SK-N-SH treated with all-trans-retinoic acid at 6 μM for 48 hours (cell line): ENCODE measurements around the gene RBM28.

Source experiments
- ATAC-seq: fragments of 200-7000 bp; cut with Tn5 transposase; 3 replicates; pipeline ENCODE4 v1.9.1; 2020; ENCODE audit warnings: mild to moderate bottlenecking, moderate library complexity
- ARNTL ChIP-seq: fragments of 450-650 bp; formaldehyde crosslinking; IDR thresholded peaks from 2 replicates; pipeline ENCODE4 v1.5.0; 2020; ENCODE audit warnings: low read depth, mild to moderate bottlenecking, moderate library complexity, borderline replicate concordance
- BACH2 ChIP-seq: fragments of 250-450 bp; sonication (Bioruptor Pico); IDR thresholded peaks from 2 replicates; pipeline ENCODE4 v1.9.0; 2021; ENCODE audit warnings: mild to moderate bottlenecking, borderline replicate concordance
- CSDC2 ChIP-seq: fragments of 250-450 bp; sonication (Bioruptor Pico); IDR thresholded peaks from 2 replicates; pipeline ENCODE4 v1.5.0; 2020; ENCODE audit warnings: mild to moderate bottlenecking, moderate library complexity
- ESRRG ChIP-seq: fragments of 250-450 bp; sonication (Bioruptor Pico); IDR thresholded peaks from 2 replicates; pipeline ENCODE4 v1.6.1; 2021; ENCODE audit warnings: mild to moderate bottlenecking
- GLIS3 ChIP-seq: fragments of 250-450 bp; sonication (Bioruptor Pico); IDR thresholded peaks from 2 replicates; pipeline ENCODE4 v1.5.0; 2020; ENCODE audit warnings: mild to moderate bottlenecking, moderate library complexity
- ISL1 ChIP-seq: fragments of 250-450 bp; sonication (Bioruptor Pico); IDR thresholded peaks from 2 replicates; pipeline ENCODE4 v2.1.2; 2022; ENCODE audit warnings: mild to moderate bottlenecking, moderate library complexity
- OSR1 ChIP-seq: fragments of 250-450 bp; sonication (Bioruptor Pico); IDR thresholded peaks from 2 replicates; pipeline ENCODE4 v1.8.0; 2022; ENCODE audit warnings: moderate library complexity, mild to moderate bottlenecking, inconsistent platforms
- PPARA ChIP-seq: fragments of 250-450 bp; sonication (Bioruptor Pico); IDR thresholded peaks from 2 replicates; pipeline ENCODE4 v1.5.0; 2020; ENCODE audit warnings: mild to moderate bottlenecking, borderline replicate concordance
- RARB ChIP-seq: fragments of 250-450 bp; sonication (Bioruptor Pico); IDR thresholded peaks from 2 replicates; pipeline ENCODE4 v1.8.0; 2021; ENCODE audit warnings: mild to moderate bottlenecking, moderate library complexity
- SNAI2 ChIP-seq: fragments of 250-450 bp; sonication (Bioruptor Pico); IDR thresholded peaks from 2 replicates; pipeline ENCODE4 v1.5.0; 2020; ENCODE audit warnings: mild to moderate bottlenecking, moderate library complexity
- TCF4 ChIP-seq: fragments of 250-450 bp; sonication (Bioruptor Pico); IDR thresholded peaks from 2 replicates; pipeline ENCODE4 v1.8.0; 2021; ENCODE audit warnings: mild to moderate bottlenecking, moderate library complexity, borderline replicate concordance
- TOX ChIP-seq: fragments of 250-450 bp; sonication (Bioruptor Pico); IDR thresholded peaks from 2 replicates; pipeline ENCODE4 v1.8.0; 2021; ENCODE audit warnings: mild to moderate bottlenecking, moderate library complexity, borderline replicate concordance
- ZC3H10 ChIP-seq: fragments of 250-450 bp; sonication (Bioruptor Pico); IDR thresholded peaks from 2 replicates; pipeline ENCODE4 v1.5.1; 2021; ENCODE audit warnings: mild to moderate bottlenecking, moderate library complexity
- ZFP3 ChIP-seq: fragments of 250-450 bp; sonication (Bioruptor Pico); IDR thresholded peaks from 2 replicates; pipeline ENCODE4 v1.5.0; 2020; ENCODE audit warnings: mild to moderate bottlenecking, moderate library complexity
- ZFP30 ChIP-seq: fragments of 450-650 bp; formaldehyde crosslinking; IDR thresholded peaks from 2 replicates; pipeline ENCODE4 v1.5.0; 2022; ENCODE audit warnings: mild to moderate bottlenecking, moderate library complexity
- ZNF565 ChIP-seq: fragments of 450-650 bp; formaldehyde crosslinking; conservative IDR thresholded peaks from 2 replicates; pipeline ENCODE4 v1.5.0; 2020; ENCODE audit warnings: low read depth, mild to moderate bottlenecking, moderate library complexity
- ZNF70 ChIP-seq: fragments of 450-650 bp; formaldehyde crosslinking; IDR thresholded peaks from 2 replicates; pipeline ENCODE4 v1.5.0; 2020; ENCODE audit warnings: mild to moderate bottlenecking, moderate library complexity
- ZNF8 ChIP-seq: fragments of 450-650 bp; formaldehyde crosslinking; IDR thresholded peaks from 2 replicates; pipeline ENCODE4 v1.5.0; 2020; ENCODE audit warnings: mild to moderate bottlenecking, moderate library complexity
- TF ChIP-seq, protein P1 (sequence below): fragments of 250-450 bp; sonication (Bioruptor Pico); IDR thresholded peaks from 2 replicates; pipeline ENCODE4 v1.5.1; 2021; ENCODE audit warnings: mild to moderate bottlenecking, moderate library complexity
- TF ChIP-seq, protein P2 (sequence below): fragments of 250-450 bp; sonication (Bioruptor Pico); IDR thresholded peaks from 2 replicates; pipeline ENCODE4 v1.8.0; 2020; ENCODE audit warnings: mild to moderate bottlenecking, moderate library complexity, borderline replicate concordance
- TF ChIP-seq, protein P3 (sequence below): fragments of 250-450 bp; sonication (Bioruptor Pico); IDR thresholded peaks from 2 replicates; pipeline ENCODE4 v1.8.0; 2021; ENCODE audit warnings: low read depth, mild to moderate bottlenecking, moderate library complexity, borderline replicate concordance
- TF ChIP-seq, protein P4 (sequence below): fragments of 250-450 bp; sonication (Bioruptor Pico); IDR thresholded peaks from 2 replicates; pipeline ENCODE4 v1.5.0; 2020; ENCODE audit warnings: mild to moderate bottlenecking, moderate library complexity
- TF ChIP-seq, protein P5 (sequence below): fragments of 250-450 bp; sonication (Bioruptor Pico); IDR thresholded peaks from 2 replicates; pipeline ENCODE4 v1.5.1; 2020; ENCODE audit warnings: low read depth, mild to moderate bottlenecking, moderate library complexity

Gene RBM28

DNA sequence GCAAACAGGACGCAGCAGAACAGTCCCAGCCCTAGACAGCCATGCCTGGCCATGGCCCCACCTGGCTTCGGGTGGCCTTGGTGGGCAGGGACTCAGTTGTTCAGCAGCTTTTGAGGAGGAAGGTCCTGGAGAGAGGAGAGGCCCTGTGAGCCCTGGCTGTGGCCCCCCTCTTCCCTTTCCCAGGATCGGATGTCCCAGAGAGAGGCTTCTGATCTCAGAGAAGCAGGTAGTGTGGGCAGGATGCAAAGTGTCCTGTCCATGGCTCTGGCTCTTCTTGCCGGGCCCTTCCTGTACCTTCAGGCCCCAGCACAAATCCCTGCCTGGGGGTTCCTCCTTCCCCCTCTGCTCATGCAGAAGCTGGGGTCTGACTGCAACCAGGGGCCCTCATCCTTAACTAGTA is 16.2 kb upstream of the RBM28 start:
- TF ChIP-seq, protein P1, sequence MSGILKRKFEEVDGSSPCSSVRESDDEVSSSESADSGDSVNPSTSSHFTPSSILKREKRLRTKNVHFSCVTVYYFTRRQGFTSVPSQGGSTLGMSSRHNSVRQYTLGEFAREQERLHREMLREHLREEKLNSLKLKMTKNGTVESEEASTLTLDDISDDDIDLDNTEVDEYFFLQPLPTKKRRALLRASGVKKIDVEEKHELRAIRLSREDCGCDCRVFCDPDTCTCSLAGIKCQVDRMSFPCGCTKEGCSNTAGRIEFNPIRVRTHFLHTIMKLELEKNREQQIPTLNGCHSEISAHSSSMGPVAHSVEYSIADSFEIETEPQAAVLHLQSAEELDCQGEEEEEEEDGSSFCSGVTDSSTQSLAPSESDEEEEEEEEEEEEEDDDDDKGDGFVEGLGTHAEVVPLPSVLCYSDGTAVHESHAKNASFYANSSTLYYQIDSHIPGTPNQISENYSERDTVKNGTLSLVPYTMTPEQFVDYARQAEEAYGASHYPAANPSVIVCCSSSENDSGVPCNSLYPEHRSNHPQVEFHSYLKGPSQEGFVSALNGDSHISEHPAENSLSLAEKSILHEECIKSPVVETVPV (CRISPR knock-in tag) = no peak
- TF ChIP-seq, protein P2, sequence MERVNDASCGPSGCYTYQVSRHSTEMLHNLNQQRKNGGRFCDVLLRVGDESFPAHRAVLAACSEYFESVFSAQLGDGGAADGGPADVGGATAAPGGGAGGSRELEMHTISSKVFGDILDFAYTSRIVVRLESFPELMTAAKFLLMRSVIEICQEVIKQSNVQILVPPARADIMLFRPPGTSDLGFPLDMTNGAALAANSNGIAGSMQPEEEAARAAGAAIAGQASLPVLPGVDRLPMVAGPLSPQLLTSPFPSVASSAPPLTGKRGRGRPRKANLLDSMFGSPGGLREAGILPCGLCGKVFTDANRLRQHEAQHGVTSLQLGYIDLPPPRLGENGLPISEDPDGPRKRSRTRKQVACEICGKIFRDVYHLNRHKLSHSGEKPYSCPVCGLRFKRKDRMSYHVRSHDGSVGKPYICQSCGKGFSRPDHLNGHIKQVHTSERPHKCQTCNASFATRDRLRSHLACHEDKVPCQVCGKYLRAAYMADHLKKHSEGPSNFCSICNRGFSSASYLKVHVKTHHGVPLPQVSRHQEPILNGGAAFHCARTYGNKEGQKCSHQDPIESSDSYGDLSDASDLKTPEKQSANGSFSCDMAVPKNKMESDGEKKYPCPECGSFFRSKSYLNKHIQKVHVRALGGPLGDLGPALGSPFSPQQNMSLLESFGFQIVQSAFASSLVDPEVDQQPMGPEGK (CRISPR knock-in tag) = no peak
- no peak for TF ChIP-seq SNAI2
- ATAC-seq = no peak

DNA sequence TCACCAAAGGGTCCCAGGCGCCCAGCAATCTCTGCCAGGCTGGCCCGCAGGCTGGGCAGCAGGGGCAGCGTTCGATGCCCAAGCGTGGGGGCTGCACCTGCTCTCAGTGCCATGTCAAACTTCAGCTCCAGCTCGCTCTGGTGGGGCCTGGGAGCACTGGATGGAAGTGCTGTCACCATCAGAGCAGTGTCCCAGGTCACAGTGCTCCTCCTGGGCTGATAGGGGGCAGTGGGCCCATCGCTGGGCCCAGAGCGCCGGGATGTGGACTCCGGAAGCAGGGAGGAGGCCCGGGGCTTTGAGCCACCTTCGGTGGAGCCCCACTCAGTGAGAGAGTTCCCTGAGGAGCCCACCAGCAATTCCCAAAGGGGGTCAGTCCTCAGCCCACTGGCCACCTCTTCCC is 15.6 kb upstream of the RBM28 start:
- TF ChIP-seq ZNF565 (CRISPR knock-in tag) (no peak), SNAI2 (no peak), ISL1 (no peak), TOX (CRISPR knock-in tag) (no peak), CSDC2 (CRISPR knock-in tag) (no peak)
- no peak for ATAC-seq

DNA sequence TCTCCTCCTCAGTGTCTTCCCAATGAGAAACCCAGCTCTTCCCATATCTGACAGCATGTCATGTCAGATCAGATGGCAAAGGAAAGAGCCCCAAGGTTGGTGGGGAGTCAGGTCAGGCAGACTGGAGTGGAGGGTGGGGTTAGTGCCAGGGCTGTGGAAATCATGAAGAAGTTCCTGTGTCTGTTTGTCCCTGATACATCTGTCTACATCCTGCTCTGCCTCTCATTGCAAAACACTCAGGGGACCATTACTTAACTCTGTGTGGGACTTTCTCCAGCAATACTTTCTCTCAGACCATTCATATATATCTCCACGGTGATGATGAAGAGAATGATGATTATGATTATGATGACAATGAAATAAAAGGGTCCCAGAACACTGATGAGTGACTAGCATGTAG is 14.5 kb upstream of the RBM28 start:
- no peak for TF ChIP-seq ZFP30
- TF ChIP-seq SNAI2 = no peak
- TF ChIP-seq ZC3H10 = no peak
- TF ChIP-seq ZNF565 (CRISPR knock-in tag) = no peak
- TF ChIP-seq, protein P2 (CRISPR knock-in tag) = no peak
- TF ChIP-seq ESRRG (CRISPR knock-in tag) = no peak
- no peak for TF ChIP-seq CSDC2 (CRISPR knock-in tag)
- TF ChIP-seq BACH2 (CRISPR knock-in tag) = no peak
- TF ChIP-seq, all 23 proteins: peak for 0
- no peak for ATAC-seq

DNA sequence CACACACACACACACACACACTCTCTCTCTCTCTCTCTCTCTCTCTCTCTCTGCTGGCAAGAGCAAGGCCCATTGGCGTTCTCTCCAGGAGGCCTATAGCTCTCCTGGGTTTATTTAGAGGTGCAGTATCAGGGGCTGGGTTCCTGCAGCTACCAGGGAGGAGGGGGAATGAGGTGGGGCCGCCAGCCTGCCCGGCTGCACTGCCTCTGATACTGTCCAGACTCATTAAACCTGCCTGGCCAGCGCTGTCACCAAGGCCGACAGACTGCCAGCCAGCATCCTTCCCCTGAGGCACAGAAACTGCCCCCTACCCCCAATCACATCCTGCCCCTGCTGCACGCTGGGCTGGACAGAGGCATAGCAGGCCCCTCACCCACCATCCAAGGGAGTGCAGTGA is 13.5 kb upstream of the RBM28 start:
- ATAC-seq = peak; percentile 38
- no peak for TF ChIP-seq ESRRG (CRISPR knock-in tag)
- TF ChIP-seq BACH2 (CRISPR knock-in tag) = no peak
- TF ChIP-seq ISL1 = no peak
- TF ChIP-seq TOX (CRISPR knock-in tag) = no peak
- TF ChIP-seq RARB (CRISPR knock-in tag) = no peak
- no peak for TF ChIP-seq ZFP30
- TF ChIP-seq ZC3H10 = no peak
- no peak for TF ChIP-seq SNAI2
- TF ChIP-seq, protein P3, sequence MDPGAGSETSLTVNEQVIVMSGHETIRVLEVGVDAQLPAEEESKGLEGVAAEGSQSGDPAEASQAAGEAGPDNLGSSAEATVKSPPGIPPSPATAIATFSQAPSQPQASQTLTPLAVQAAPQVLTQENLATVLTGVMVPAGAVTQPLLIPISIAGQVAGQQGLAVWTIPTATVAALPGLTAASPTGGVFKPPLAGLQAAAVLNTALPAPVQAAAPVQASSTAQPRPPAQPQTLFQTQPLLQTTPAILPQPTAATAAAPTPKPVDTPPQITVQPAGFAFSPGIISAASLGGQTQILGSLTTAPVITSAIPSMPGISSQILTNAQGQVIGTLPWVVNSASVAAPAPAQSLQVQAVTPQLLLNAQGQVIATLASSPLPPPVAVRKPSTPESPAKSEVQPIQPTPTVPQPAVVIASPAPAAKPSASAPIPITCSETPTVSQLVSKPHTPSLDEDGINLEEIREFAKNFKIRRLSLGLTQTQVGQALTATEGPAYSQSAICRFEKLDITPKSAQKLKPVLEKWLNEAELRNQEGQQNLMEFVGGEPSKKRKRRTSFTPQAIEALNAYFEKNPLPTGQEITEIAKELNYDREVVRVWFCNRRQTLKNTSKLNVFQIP (CRISPR knock-in tag) = no peak
- TF ChIP-seq, protein P2 (CRISPR knock-in tag) = no peak
- TF ChIP-seq ARNTL = no peak
- no peak for TF ChIP-seq CSDC2 (CRISPR knock-in tag)
- no peak for TF ChIP-seq ZNF565 (CRISPR knock-in tag)
- peak; percentile 95 for TF ChIP-seq TCF4 (CRISPR knock-in tag)
- TF ChIP-seq, protein P4, sequence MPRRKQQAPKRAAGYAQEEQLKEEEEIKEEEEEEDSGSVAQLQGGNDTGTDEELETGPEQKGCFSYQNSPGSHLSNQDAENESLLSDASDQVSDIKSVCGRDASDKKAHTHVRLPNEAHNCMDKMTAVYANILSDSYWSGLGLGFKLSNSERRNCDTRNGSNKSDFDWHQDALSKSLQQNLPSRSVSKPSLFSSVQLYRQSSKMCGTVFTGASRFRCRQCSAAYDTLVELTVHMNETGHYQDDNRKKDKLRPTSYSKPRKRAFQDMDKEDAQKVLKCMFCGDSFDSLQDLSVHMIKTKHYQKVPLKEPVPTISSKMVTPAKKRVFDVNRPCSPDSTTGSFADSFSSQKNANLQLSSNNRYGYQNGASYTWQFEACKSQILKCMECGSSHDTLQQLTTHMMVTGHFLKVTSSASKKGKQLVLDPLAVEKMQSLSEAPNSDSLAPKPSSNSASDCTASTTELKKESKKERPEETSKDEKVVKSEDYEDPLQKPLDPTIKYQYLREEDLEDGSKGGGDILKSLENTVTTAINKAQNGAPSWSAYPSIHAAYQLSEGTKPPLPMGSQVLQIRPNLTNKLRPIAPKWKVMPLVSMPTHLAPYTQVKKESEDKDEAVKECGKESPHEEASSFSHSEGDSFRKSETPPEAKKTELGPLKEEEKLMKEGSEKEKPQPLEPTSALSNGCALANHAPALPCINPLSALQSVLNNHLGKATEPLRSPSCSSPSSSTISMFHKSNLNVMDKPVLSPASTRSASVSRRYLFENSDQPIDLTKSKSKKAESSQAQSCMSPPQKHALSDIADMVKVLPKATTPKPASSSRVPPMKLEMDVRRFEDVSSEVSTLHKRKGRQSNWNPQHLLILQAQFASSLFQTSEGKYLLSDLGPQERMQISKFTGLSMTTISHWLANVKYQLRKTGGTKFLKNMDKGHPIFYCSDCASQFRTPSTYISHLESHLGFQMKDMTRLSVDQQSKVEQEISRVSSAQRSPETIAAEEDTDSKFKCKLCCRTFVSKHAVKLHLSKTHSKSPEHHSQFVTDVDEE (CRISPR knock-in tag) = peak; percentile 95
- no peak for TF ChIP-seq GLIS3 (CRISPR knock-in tag)
- peak; percentile 60; the same call in 1 of the 2 replicates for TF ChIP-seq ZNF70
- TF ChIP-seq, protein P5, sequence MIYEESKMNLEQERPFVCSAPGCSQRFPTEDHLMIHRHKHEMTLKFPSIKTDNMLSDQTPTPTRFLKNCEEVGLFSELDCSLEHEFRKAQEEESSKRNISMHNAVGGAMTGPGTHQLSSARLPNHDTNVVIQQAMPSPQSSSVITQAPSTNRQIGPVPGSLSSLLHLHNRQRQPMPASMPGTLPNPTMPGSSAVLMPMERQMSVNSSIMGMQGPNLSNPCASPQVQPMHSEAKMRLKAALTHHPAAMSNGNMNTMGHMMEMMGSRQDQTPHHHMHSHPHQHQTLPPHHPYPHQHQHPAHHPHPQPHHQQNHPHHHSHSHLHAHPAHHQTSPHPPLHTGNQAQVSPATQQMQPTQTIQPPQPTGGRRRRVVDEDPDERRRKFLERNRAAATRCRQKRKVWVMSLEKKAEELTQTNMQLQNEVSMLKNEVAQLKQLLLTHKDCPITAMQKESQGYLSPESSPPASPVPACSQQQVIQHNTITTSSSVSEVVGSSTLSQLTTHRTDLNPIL (CRISPR knock-in tag) = no peak
- TF ChIP-seq ZNF8 (CRISPR knock-in tag) = peak; percentile 18; the same call in 1 of the 2 replicates
- no peak for TF ChIP-seq PPARA (CRISPR knock-in tag)
- no peak for TF ChIP-seq ZFP3 (CRISPR knock-in tag)
- no peak for TF ChIP-seq OSR1 (CRISPR knock-in tag)
